HG03159 (cell line): Measurements from ENCODE around the gene DLK1.

ENCODE experiments used
- ATAC-seq: cut with Tn5 transposase; IDR thresholded peaks from one replicate; pipeline ENCODE4 v1.9.1; 2021; ENCODE audit warnings: mild to moderate bottlenecking, moderate library complexity; ENCODE audit not compliant: unreplicated experiment

The DLK1 gene

DNA sequence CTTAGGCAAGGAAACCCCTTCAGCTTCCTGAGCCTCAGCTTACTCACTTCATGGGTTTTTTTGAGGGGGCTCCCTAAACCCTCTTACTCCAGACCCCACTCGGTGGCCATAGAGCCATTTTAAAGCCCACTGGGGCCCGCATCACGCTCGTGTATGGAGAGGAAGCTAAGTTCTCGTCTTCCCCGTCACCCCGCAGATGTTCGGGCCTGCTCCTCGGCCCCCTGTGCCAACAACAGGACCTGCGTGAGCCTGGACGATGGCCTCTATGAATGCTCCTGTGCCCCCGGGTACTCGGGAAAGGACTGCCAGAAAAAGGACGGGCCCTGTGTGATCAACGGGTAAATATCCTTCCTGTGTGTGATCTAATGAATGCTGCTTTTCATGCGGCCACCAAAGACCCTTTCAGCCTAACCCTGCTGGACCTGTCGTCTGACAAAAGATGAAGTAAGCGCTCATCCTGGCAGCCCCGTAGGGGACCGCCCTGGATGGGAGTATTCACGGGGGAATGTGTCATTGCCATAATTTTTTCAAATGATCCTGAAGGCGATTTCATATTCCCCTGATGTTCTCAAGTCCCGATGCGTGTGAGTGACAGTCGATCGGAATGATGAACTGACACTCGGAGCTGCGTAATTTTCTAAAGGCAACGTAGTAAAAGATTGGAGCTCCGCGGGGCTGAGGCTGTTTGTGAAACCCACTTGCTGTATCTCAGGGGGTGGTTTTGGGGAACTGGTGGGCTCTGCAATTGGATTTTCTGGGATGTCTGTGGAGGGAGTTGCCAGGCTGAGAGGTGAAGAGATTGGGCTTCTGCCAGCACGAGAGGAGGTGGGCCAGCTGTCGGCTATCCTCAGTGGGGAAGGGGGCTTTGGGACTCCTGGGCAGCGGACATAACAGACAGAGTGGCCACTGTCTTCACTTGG lies 5.4 kb downstream of the DLK1 start:
- no peak for ATAC-seq

DNA sequence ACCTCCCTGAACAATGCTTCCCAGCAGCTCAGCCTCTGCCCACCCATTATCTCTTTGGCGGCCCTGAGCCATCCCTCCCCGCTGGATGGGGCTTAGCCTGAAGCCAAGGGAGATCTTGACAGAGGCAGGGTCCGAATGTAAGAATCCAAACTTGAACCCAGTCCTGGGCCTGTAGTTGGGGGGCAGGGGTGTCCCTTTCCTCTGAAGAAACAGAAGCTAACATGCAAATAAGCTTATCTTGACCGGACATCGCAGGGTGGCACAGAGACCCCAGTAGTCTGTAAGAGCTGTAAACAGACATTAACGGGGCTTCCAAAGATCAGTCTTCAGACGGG lies 6.0 kb downstream of the DLK1 start:
- no peak for ATAC-seq

DNA sequence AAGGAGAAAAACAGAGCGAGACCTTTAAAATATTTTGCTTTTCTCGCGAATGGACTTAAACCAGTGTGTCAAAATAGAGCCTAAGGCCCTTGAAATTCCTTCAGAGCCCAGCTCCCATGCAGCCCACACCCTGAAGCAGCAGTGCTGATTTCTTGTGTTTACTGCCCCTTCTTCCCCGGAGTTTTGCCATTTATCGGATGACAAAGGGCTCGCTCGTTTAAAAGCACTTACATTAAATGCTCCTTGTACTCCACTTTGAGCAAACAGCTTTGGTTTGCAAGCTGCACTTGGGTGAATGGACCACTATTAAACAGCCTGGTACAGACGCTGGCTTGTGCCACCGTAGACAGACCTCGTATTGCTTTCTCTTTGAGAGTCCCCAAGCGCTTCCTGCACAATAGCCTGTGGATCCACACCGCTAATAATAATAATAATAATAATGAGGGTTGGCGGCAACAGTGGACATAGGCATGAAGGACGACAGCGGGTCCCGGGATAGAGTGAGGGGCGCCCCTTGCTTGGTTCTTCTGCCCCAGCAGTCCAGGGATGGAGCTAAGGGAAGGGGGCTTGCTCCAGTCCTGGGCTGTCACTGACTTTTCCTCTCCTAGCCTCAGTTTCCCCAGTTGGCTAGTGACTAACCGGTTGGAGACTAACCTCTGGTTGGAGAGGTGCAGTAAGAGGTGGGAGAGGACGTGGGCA lies 6.6 kb downstream of the DLK1 start:
- no peak for ATAC-seq

DNA sequence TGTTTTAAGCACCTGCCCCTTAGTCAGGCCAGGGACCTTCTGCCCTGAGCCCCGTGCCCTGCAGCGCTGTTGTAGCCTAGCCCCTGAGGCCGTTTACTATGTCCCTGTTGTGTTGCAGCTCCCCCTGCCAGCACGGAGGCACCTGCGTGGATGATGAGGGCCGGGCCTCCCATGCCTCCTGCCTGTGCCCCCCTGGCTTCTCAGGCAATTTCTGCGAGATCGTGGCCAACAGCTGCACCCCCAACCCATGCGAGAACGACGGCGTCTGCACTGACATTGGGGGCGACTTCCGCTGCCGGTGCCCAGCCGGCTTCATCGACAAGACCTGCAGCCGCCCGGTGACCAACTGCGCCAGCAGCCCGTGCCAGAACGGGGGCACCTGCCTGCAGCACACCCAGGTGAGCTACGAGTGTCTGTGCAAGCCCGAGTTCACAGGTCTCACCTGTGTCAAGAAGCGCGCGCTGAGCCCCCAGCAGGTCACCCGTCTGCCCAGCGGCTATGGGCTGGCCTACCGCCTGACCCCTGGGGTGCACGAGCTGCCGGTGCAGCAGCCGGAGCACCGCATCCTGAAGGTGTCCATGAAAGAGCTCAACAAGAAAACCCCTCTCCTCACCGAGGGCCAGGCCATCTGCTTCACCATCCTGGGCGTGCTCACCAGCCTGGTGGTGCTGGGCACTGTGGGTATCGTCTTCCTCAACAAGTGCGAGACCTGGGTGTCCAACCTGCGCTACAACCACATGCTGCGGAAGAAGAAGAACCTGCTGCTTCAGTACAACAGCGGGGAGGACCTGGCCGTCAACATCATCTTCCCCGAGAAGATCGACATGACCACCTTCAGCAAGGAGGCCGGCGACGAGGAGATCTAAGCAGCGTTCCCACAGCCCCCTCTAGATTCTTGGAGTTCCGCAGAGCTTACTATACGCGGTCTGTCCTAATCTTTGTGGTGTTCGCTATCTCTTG lies 7.6 kb downstream of the DLK1 start:
- ATAC-seq = no peak

DNA sequence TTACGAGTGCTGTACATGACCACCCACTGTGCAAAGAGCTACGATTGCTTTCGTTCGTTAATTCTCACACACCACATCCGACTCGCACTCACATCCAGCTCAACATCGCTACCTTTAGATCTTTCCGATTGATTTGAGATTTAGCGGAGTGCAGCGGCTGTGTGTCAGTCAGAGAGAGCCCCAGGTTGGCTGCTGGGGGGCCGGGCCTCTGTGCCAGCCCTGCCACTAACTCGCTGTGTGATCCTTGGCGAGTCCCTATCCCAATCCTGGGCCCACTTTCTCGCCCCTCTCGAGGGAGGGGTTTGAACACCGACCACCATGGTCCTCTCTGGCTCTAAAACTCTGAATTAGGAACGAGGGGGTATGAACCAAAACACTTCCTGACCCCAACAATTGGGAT lies 8.6 kb downstream of the DLK1 start:
- ATAC-seq = no peak

DNA sequence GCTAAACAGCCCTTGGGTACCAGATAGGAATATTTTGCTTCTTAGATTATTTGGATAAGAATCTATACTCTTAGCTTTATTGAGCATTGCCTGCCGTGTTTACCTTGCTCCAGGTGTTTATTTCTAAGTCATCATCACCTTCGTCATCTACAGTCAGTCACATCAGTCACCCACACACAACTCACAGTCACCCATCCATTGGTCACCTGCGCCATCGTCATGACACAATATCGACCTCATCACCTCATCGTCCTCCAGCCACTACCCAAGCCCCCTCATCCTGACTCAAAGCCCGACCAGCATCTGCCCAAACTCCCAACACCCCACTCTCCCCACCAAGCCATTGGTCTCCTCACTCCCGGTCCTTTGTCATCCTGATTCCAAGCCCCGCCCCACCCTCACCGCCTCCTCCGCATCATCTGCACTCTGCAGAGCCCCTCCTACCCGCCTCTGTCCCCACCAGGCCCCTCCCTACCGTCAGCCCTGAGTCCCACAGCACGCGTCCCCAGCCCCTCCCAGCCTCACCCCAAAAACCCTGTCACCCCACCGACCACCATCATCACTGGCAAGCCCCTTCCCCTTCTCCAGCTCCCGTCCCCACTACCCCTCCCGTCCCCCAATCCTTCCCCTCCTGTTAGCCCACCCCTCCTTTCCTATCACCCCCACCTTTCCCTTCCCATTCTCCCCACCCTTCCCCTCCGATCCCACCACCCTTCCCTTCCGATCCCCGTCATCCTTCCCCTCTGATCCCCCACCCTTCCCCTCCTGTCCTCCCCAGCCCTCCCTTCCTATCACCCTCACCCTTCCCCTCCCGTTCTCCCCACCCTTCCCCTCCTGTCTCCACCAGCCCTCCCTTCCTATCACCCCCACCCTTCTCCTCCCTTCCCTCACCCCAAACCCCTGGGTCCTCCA lies 9.8 kb downstream of the DLK1 start:
- no peak for ATAC-seq

DNA sequence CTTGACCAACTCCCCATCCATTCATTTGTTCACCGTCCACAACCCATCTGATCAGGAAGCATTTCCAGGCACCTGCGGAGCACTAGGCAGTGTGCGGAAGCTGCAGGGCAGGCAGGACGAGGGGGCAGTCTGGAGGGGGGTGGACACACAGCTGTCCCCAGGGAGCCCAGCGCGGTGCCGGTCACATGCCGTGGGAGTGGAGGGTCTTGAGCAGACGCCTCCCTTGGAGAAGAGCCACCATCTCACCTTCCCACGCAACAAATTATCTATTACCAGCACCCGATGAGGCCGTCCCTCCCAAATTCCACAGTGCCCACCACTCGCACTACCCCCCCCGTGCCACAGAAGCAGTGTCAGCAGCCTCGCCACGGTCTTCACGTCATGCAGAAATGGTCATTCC lies 10.8 kb downstream of the DLK1 start:
- ATAC-seq = no peak

DNA sequence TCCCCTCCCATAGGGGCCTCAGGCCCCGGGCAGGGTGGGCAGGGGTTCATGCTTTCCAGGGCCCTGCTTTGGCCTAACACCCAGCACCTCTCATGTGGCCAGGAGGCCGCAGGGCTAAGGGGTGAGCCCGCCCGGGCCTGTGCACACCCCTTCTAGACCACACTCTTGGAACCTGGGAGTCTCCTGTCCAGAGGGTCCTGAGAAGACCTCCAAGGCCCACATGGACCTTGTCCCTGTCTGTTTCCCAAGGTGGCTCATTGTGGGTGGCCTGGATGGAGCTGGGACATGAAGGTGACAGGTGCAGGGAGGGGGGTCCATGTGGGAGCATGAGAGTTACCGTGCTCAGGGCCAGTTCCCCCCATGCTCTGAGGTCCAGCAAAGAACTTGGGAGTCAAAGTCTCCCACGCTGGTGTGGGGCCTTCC lies 11.6 kb downstream of the DLK1 start:
- ATAC-seq = no peak

DNA sequence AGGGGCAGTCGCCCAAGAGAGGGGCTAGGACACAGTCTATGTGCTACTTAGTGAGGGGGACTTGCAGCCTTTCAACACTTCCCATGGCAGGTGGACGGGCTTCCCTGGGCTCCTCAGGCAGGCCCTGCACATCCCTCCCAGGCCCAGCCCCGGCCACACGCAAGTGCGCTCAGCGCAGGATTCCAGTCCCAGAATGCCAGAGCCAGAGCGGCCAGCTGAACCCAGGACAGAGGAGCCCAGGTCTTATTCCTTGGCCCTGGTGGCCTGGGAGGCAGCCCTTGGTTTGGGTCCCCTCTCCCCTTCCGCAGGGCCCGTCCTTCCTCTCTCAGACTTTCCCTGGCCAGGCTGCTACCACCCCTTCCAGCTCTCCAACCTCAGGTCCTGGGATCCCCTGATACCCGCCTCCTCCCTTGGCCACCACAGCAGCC lies 12.0 kb downstream of the DLK1 start:
- no peak for ATAC-seq

DNA sequence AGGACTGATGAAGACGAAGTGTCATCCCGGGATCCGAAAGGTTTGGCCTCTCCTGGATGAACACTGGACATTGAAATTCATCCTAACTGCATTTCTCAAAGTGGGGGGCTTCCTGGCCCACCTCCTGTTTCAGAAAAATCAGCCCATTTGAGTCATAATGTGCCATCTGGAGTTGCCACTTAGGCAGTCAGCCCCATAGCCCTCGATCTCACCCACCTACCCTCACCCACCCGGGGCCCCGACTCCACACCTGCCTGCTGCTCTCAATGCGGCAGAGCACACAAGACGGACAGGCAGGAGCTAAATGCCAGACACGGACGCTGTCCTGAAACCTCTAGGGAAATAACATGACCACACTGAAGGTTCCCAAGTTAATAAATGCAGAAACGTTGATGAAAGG lies 12.6 kb downstream of the DLK1 start:
- ATAC-seq = no peak

DNA sequence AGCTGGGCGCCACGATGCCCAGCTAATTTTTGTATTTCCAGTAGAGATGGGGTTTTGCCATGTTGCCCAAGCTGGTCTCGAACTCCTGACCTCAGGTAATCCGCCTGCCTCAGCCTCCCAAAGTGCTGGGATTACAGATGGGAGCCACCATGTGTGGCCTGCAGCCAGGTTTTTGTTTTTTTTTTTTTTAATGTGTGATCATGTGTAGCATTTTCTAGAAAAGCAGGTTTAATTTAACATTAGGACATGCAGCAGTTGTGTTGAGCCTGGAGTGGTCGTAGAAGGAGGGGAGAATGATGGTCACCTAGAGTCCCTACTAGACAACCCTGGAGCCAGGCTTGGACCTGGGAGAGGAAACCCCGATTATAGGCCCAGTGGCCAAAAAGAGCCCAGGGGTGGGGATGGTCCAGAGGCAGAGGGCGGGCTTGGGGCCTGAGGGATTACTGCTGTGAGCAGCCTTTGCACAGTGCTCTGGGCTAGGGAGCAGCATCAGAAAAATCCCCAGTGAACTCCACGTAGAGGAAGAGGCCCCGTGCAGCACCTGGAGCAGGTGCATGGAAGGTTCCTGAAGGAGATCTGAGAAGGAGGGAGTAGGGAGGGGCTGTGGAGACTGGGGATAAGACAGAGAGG lies 13.6 kb downstream of the DLK1 start:
- ATAC-seq = no peak

DNA sequence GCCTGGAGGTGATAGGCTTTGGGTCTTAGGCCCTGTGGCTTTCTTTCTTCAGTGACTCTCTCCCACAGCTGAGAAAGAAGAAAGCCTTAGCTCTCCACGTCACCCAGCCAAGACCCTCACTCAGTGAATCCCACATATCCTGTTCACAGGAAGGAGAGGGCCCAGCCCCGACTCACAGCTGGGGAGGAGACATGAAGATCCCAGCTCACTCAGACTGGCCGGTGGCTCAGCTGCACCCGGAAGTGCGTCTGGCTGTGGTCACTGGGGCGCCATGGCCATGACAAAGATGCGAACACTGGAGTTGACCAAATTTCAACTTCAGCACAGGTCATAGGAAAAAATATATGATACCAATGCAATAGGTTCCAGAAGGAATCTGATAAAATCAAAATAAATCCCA lies 14.2 kb downstream of the DLK1 start:
- ATAC-seq = no peak

DNA sequence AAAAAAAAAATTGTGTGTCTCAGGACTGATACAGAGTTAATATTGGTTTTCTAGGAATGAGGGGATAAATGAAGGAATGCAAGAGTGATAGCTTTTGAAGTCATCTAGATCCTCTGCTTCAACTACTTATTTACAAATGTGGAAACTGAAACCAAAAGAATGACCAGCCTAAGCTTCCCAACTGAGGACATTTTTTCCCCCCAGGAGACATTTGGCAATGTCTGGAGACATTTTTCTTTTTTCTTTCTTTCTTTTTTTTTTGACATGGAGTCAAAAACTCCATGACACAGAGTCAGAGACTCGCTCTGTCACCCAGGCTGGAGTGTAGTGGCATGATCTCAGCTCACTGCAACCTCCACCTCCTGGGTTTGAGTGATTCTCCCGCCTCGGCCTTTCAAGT lies 15.3 kb downstream of the DLK1 start:
- ATAC-seq = no peak

DNA sequence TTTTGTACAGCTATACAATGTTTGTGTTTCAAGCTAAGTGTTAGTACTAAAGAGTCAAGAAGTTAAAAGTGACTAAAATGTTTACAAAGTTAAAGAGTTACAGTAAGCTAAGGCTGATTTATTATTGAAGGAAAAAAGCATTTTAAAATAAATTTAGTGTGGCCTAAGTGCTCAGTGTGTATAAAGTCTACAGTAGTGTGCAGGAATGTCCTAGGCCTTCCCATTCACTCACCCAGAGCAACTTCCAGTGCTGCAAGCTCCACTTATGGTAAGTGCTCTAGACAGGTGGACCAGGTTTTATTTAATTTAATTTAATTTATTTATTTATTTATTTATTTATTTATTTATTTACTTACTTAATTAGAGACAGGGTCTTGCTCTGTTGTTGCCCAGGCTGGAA lies 19.6 kb downstream of the DLK1 start:
- no peak for ATAC-seq

DNA sequence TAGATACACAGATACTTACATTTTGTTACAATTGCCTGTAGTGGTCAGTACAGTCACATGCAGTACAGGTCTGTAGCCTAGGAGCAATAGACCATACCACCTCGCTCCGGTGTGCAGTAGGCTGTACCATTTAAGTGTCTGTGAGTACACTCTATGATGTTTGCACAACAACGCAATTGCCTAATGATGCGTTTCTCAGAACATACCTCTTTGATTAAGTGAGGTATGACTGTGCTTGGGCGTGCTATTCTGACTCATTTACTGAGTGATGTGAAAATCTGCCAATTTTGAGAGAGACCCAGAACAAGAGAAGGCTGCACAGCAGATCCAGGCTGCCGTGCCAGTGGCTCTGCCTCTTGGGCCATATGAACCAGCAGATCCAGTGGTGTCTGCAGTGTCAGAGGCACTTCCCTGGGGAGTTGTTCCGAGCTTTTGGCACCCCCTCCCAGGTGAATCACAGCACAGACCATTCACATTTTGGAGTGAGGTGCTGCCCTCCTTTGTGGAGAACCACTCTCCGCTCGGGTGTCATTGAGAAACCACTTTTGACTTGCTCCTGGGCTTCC lies 20.4 kb downstream of the DLK1 start:
- ATAC-seq = no peak

DNA sequence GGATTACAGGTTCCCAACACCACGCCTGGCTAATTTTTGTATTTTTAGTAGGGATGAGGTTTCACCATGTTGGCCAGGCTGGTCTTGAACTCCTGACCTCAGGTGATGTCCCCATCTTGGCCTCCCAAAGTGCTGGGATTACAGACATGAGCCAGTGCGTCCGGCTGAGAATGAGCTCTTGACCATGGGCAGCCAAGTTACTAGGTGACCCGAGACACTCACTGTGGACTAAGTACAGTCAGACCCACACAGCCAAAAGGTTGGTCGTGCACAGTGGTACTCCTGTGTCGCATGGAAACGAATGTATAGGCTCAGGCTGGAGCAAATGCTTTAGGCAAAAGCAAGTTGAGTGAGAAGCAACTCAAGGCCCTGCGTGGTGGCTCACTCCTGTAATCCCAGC lies 21.0 kb downstream of the DLK1 start:
- ATAC-seq = no peak

DNA sequence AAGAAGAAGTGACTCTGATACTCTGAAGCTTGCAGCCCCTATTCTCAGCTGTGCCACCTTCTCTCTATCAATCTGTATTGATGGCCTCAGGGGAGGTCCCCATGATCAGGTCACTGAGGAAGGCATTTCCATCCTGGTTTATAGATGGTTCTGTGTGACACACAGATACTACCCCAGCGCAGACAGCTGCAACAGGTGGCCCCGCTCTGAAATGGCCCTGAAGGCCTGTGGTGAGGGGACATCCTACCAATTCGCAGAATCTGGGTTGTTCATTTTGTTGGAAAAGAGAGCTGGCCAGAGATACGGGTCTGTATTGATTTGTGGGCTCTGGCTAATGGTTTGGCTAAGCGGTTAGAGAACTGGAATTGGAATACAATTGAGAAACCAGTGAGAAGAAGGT lies 21.7 kb downstream of the DLK1 start:
- no peak for ATAC-seq

DNA sequence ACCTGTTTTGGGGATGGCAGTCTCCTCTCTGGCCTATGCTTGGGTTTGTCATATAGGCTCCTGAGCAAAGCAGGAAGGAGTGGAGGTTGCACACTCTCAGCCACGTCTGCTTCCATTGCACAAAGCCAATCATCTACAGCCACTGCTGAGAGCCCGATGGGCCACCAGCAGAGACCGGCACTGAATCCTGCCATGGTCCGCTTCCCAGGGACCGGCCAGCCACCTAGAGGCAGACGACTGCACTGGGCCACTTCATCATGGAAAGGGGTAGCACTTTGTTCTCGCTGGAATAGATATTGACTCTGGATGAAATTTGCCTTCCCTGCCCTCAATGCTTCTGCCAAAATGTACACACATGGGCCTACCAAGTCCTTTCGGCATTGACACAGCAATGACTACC lies 22.3 kb downstream of the DLK1 start:
- ATAC-seq = no peak

DNA sequence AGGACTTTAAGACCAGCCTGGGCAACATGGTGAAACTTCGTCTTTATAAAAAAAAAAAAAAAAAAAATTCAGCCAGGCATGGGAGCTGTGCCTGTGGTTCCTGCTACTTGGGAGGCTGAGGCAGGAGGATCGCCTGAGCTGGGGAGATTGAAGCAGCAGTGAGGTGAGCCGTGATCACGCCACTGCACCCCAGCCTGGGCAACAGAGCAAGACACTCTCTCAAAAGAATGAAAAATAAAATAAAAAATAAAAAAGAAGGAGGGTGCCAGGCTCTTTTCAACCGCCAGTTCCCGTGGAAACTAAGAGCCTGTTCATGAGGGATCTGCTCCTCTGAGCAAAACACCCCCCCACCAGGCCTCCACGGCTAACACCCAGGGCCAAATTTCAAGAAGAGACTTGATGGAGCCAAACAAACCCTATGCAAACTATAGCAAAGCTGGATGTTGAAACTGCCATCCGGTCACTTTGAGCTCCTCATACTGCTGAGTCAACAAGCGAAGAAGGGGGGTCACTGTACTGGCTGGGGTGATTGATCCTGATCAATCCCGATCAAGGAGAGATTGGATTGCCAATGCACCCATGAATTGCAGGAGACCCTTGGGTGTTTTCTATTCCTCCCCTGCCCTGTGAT lies 23.4 kb downstream of the DLK1 start:
- ATAC-seq = no peak
